8988T (cell line): ENCODE results near the gene TSPAN9.
A peak's percentile ranks its signal among the peaks of the same experiment; 100 is the strongest.

ENCODE experiments used
- DNase-seq: peaks from one replicate; pipeline ENCODE4 v3.0.0; 2011

TSPAN9 gene

GRCh38 chr12:3257411-3257810 is 180.2 kb downstream of the TSPAN9 start:
- DNase-seq: no peak

DNA sequence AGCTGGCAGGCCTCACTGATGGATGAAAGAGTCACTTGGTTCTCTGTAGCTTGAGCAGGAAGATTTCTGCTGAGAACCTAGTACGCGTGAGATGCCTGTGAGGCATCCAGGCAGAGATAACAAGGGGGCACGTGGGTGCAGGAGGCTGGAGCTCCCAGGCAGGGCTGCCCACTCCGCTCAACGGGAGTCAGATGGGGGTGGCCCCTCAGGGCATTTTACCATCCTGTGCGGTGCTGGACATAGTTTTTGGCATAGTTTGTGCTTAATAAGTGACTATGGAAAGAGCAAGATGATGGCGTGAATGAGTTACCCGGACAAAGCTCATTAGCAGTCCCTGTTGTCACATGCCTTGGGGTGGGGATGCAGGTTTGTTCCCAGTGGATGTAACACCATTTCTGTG is 182.8 kb downstream of the TSPAN9 start:
- DNase-seq: no peak

DNA sequence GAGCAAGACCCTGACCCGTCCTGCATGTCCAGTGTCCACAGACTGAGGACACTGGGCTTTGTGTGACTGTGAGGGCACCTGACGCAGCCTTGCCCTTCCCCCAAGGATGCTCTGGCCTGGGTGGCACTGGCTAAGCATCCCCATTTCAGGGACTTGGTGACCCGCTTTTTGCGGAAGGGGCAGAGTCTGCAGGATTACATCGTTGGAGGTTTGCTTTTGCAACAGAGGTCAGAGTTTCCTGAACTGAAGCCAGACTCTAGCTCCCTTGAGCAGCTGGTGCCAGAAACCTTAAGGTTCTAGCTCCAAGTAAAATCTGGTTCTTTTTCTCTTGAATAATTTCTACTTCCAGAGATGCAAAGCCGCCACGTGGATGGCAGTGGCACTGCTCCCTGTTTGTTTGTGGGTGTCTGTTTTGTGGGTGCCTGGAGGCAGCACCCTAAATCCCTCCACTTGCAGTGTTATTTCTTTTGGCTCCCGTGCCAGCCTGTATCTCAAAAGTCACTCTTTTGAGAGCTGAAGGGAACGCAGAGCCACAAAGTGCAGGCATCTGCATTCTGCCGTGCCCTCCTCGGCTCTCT is 184.7 kb downstream of the TSPAN9 start:
- no peak for DNase-seq

- DNase-seq: no peak
These were observed 185.3 kb downstream of the TSPAN9 start for GRCh38 chr12:3262470-3262869.

- DNase-seq: no peak
These were observed 186.1 kb downstream of the TSPAN9 start for GRCh38 chr12:3263282-3263681.

- DNase-seq: no peak
These were observed 187.1 kb downstream of the TSPAN9 start for GRCh38 chr12:3263939-3264922.

- DNase-seq: no peak
These were observed 188.2 kb downstream of the TSPAN9 start for GRCh38 chr12:3265406-3265805.

- no peak for DNase-seq
These were observed 189.5 kb downstream of the TSPAN9 start for GRCh38 chr12:3266638-3267037.

DNA sequence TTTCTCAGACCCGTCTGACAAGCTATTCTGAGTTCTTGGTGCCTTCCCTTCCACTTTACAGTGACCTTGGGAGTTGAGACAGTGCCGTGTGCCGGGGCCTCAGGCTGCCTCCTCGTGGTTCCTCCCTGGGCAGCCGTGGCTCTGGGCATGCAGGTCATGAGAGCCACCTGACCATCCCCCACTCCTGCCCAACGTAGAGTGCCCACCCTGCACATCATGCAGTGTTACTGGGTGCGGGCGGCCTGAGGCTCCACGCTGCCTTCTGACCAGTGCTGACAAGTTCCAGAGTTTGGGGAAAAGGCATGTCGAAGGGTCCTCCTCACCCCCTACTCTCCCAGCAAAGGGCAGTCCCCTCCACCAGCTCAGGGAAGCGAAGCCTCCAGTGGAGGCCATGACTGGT is 190.5 kb downstream of the TSPAN9 start:
- DNase-seq: no peak

DNA sequence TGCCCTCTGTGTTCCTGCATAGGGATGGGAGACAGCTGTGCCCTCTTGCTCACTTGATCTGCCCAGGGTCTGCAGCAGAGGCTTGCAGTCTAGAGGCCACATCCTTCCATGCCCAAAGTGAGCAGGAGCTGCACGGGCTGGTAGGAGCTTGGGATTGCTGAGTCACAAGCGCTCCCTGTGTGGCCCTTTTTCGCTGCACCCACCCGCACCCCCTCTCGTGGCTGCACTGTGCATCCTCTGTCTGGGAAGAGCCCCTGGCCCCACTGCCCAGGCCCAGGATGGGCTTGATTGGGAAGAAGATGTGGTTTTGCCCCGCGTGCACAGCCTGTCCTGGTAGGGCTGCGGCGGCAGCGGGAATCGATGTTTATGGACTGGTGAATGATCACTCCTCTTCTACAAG is 192.4 kb downstream of the TSPAN9 start:
- no peak for DNase-seq

- DNase-seq: no peak
These were observed 194.0 kb downstream of the TSPAN9 start for GRCh38 chr12:3271146-3271545.

- DNase-seq: no peak
These were observed 194.5 kb downstream of the TSPAN9 start for GRCh38 chr12:3271639-3272038.

GRCh38 chr12:3272958-3273357 is 195.8 kb downstream of the TSPAN9 start:
- no peak for DNase-seq

GRCh38 chr12:3273409-3273853 is 196.3 kb downstream of the TSPAN9 start:
- no peak for DNase-seq

GRCh38 chr12:3274664-3275063 is 197.5 kb downstream of the TSPAN9 start:
- no peak for DNase-seq

DNA sequence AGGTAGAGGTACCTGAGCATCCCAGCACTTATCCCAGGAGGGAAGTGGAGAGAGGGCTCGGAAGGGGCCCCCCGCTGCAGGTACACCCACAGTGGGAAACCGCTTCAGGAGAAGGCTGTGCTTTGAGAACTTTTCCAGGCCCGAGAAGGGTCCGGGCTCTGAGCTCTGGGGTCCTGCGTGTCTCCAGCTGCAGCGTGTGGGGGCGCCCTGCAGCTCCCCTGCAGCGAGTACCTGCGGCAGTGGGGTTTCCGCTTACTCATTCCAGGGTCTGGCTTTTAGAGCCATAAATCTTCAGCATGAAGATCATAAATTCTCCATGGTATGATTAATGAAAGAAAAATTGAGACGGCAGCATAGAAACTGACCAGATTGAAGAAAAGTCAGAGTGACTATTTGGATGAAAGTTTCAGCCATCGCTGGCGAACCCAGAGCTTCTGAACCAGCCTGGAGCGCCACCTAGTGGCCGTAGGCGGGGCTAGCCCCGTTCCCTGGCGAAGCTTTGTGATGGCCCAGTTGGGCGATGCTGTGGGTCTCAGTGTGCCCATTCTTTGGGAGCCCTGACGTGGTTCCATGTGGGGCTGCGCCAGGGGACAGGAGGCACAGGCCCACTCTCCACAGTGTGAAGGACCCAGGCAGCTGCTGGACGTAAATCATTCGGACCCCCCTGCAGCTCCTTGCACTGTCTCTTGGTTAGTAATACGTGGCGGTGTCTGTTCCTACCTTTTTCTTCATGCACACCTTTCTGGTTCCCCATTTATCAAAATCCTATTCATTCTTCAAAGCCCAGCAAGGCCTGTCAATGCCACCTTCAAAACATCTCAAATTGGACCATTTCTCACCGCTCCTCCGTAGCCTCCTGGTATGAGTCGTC is 198.2 kb downstream of the TSPAN9 start:
- DNase-seq: peak; percentile 79

DNA sequence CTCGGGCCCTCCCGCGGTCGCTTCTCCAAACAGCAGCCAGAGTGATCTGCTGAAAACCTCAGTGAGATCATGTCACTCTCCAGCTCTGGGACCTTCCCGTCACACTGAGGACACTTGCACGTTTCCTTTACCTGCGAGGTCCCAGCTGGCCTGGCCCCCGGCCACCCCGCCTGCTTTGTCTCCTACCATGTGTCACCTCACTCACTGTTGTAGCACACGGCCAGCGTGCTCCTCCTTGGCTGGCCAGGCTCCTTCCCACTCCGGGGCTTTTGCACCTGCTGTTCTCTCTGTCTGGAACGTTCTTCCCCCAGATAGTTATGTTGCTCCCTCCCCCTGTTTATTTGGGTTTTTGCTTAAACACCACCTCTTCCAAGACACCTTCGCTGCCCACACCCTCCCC is 199.0 kb downstream of the TSPAN9 start:
- no peak for DNase-seq

DNA sequence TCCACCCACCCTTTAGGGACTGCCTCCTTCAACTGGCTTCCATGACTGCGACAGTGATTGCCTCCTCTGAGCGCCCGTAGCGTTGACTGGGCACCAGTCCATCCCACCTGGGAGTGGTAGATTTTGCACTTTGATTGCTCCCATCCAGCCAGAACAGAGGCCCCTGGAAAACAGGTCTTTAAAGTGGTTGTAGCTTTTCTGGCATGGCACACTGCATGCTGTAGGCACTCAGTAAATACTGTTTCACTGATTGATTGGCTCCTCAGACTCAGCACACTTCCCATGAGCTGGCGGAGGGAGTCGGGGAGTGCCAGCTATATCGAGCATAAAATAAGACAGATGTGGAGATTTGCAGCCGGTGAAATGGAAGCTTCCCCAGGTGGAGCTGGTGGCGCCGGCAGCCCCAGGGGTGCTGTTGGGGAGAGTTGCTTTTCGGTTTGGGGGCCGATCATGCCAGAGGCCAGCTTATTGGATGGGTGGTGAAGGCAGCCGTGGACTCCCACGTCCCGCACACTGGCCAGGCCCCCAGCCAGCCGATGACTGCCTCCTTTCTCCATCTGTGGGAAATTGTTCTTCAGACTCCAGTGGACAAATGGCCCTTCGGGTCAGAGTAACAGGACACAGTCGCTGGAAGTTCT is 200.2 kb downstream of the TSPAN9 start:
- DNase-seq: no peak

DNA sequence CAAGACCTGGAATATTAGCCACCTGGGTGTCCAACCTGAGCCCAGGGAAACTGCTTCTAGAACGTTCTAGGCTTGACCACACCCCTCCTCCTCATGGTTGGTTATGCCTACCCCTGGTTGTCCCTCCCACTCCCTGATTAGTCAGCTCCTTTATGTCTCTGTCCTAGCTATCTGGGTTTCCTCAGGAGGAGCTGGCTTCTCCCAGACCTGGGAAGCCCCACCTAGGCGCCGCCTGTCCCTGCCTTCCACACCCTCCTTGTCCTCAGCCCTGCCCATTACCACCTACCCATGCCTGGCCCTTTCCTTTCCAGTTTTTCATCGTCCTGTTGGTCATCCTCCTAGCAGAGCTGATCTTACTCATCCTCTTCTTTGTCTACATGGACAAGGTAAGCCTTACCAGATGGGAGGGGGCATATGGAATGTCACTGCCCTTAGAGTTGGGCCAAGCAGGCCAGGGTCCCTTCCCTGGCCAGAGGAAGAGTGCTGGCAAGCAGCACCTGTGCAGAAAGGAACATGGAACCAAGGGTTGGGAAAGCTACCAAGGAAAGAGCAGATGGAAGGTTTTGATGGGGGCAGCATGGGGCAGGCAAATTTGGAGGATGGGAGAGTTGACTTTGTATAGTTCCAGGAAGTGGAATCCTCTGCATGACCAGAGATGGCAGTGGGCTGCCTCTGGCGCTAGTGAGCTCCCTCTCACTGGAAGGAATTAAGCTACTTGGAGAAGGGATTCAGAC is 201.7 kb downstream of the TSPAN9 start:
- no peak for DNase-seq

DNA sequence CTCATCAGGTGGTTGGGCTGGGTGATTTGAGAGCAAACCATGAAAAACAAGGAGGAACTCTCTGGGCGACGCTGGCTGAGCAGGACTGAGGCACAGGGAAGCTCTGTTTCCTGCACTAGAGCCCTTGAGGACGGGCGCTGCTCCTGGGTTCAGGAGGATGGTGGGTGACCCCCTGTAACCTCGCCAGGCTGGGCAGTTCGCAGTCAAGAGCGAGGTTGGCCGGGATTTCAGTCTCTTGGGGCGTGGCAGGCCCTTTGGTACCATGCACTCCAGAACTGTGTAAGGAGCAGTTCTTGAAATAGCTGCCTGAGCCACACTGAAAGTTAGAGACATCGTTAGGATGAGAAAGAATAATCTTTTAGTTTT is 202.2 kb downstream of the TSPAN9 start:
- DNase-seq: no peak

GRCh38 chr12:3279832-3280231 is 202.7 kb downstream of the TSPAN9 start:
- no peak for DNase-seq

DNA sequence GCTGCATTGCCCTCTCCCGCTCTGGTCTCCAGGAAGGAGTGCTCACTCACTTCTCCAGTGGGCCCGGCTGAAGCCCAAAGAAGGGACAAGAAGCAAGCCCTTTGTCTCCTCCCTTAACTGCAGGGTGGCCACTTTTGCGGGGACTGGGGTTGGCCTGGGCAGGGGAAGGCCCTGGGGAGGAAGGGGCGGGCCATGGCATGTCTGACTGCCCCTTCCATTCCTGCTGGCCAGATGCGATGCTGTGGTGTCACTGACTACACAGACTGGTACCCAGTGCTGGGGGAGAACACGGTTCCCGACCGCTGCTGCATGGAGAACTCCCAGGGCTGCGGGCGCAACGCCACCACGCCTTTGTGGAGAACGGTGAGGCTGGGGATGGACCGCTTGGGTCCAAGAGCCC is 203.8 kb downstream of the TSPAN9 start:
- no peak for DNase-seq
